AG10803 (cell line): ENCODE measurements around the gene GPR152.
A peak's percentile ranks its signal among the peaks of the same experiment; 100 is the strongest.

Source experiments
- DNase-seq: peaks from one replicate; pipeline ENCODE4 v3.0.0; 2010; ENCODE audit warnings: low read depth
- H3K4me3 ChIP-seq: 2 replicates; pipeline ENCODE4 v1.5.1; 2011; ENCODE audit warnings: mild to moderate bottlenecking, low read length, control low read depth
- TF ChIP-seq, protein P1 (sequence below): conservative IDR thresholded peaks from 2 replicates; pipeline ENCODE4 v1.5.1; 2011; ENCODE audit warnings: mild to moderate bottlenecking, low read length, control low read depth, inconsistent platforms

The GPR152 gene

DNA sequence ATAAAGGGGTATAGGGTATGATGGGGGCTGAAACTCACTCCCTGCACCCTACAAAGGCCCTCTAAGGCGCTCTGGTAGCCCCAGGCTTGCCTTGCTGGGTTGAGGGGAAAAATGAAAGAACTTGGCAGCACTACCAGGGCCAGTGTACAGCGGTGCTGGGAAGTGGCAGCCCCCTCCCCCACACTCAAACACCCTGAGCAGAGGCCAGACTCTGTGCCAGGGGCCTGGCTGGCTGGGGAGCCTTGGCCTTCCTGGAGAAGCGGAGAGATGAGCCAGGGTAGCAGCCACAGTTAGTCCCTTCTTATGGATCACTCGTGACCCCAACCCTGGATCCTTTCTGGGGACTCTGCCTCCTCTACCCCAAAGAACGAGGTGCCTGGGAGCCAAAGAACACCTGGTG, 13.8 kb upstream of the GPR152 start:
- TF ChIP-seq, protein P1, sequence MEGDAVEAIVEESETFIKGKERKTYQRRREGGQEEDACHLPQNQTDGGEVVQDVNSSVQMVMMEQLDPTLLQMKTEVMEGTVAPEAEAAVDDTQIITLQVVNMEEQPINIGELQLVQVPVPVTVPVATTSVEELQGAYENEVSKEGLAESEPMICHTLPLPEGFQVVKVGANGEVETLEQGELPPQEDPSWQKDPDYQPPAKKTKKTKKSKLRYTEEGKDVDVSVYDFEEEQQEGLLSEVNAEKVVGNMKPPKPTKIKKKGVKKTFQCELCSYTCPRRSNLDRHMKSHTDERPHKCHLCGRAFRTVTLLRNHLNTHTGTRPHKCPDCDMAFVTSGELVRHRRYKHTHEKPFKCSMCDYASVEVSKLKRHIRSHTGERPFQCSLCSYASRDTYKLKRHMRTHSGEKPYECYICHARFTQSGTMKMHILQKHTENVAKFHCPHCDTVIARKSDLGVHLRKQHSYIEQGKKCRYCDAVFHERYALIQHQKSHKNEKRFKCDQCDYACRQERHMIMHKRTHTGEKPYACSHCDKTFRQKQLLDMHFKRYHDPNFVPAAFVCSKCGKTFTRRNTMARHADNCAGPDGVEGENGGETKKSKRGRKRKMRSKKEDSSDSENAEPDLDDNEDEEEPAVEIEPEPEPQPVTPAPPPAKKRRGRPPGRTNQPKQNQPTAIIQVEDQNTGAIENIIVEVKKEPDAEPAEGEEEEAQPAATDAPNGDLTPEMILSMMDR = no peak
- no peak for DNase-seq
- H3K4me3 ChIP-seq = no peak overlapping the region

DNA sequence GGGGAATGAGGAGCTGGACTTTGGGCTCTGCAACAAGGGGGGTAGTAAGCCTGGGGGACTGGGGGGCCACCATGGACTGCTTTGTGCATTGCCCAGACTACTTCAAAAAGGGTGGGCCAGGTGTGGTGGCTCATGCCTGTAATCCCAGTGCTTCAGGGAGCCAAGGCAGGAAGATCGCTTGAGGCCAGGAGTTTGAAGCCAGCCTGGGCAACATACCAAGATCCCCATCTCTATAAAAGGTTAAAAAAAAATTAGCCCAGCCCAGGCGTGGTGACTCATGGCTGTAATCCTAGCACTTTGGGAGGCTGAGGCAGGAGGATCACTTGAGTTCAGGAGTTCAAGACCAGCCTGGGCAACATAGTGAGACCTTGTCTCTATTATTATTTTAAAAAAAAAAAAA, 13.0 kb upstream of the GPR152 start:
- peak overlapping the region; percentile 70; the same call in 1 of the 2 replicates for H3K4me3 ChIP-seq

DNA sequence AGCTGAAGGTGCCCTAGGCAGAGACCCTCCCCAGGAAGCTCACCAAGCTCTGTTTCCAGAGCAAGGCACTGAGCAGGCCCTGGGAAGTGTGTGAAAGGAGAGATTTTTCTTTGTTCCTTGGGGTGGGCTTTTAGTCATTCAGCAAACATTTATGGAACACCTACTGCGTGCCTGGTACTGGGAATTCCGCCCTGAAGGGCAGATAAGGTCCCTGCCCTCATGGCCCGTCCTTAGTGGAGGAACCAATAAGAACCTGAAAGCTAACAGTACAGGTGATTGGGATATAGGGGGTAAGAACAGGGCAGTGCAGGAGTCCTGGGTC, 12.6 kb upstream of the GPR152 start:
- DNase-seq = no peak
- peak overlapping the region; percentile 70 for H3K4me3 ChIP-seq
- TF ChIP-seq, protein P1 = no peak

More for the DNA sequence above, 13.0 kb upstream of the GPR152 start:
- DNase-seq = peak; percentile 11

DNA sequence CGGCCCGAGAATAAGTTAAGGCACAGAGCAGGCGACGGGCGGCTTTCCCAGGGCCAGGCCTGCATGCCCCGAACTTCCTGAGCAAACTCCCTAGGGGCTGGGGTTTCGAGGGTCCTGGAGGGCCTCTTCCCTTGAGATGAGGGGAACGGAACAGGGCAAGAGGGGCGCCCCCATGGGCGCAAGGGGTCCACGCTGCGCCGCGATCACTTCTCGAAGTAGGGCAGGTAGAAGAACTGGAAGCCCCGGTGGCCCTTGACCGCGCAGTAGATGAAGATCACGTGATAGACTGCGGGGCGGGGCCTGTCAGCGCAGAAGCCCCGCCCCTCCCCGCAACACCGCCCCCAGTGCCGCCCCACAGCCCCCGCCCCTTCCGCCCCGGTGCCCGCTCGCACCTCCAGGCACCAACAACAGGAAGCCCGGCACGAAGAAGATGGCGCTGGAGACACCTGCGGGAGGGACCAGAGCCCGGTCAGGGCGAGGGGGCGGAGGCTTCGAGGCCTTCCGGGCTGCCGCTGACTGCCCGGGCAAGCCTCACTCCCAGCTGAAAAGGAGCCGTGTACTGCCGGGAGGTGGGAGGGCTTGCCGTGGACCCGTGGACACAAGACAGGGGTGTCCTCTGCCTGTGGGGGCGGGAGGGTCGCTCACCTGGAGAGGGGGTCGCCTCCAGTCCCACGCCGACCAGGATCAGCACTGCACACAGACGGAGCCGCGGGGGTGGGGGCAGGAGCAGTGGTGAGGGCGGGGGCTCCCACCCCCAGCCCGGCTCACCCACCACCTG, 12.1 kb upstream of the GPR152 start:
- TF ChIP-seq, protein P1 = no peak
- H3K4me3 ChIP-seq = peak overlapping the region; percentile 70
- DNase-seq = peak; percentile 57

DNA sequence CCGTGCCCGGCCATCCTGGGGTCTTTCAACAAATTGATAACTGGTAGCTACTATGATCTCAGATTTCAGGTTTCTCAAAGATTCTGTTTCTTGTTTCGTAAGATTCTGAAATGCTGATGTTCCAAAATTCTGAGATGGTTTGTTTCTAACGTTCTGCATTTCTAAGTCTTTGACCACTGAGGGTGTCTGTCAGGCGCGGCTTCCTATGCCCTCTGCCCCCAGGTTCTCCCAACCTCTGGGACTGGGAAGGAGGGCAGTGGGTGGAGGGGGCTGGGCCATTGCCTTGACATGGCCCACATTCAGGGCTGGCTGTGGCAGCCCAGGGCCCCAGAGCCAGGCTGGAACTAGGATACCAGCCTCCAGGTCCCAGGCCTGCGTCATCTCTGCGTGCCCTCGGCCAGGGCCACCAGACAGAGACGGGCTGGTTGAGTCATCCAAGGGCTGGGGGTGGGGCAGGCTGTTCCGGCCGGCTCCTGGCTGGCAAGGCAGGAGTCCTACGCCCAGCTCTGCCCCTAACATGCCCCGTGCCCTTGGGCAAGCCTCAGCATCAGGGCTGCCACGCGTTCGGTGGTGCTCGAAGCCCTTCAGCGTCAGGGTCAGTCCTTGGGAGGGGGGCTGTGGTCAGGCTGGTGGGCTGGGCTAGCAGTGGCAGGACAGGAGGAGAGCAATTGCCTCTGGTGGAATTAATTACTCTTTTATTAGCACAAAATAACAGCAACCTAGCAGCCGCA, 11.3 kb upstream of the GPR152 start:
- TF ChIP-seq, protein P1 = no peak
- peak; percentile 41 for DNase-seq
- peak overlapping the region; percentile 52 for H3K4me3 ChIP-seq

DNA sequence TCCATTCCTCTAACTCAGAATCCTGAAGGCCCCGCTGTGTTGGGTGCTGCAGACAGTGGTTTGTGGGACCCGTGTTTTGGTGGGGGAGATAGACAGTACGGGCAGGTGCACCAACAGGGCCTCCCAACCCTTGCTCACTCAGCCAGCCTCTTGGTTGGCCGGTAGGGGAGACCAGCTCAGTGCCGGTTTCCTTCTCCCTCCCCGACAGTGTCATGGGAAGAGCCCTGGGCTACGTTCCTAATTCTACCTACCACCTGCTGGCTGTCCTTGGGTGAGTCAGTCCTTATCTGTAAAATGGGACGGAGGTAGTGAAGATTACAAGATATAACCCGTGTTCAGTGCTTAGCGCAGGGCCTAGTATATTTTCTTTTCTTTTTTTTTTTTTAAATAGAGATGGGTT, 10.7 kb upstream of the GPR152 start:
- DNase-seq = no peak
- no peak overlapping the region for H3K4me3 ChIP-seq
- TF ChIP-seq, protein P1 = no peak

DNA sequence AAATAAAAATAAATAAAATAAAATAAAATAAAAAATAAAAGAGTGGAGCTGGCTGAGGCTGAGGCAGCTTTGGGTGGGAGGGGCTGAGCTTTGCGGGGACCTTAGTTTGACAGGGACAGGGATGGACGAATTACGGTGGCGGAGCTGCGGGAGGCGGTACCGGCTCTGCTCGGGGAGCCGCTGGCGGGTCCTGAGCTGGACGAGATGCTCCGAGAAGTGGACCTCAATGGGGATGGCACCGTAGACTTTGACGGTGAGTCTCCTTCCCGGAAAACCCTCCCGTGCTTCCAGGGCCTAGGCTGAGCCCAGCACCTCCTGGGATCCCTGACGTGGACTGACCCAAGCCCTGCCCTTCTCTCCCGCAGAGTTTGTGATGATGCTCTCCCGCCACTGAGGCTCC, 5.7 kb upstream of the GPR152 start:
- no peak for DNase-seq
- TF ChIP-seq, protein P1 = no peak
- no peak overlapping the region for H3K4me3 ChIP-seq
